ENCODE measurements around the gene EID2B. TPM values are rescaled to one million over a fixed set of nuclear protein-coding genes. Genes with fewer than 3 reads are reported as not detected.

EID2B gene
- total and polyA plus RNA-seq, 2 of the 8 experiments (the other 6 are each of a cell fraction or from before 2014, with no cell fraction given), result 2.1 to 2.4 TPM

GRCh38 chr19:39514840-39515550, 17.7 kb downstream of the EID2B start, which contains the start of gene SELENOV (continued):
- no peak for TF ChIP-seq USF2 (IDR thresholded peaks at IDR 0.05; ENCODE audit: low read length)
- TF ChIP-seq YY1 (IDR thresholded peaks at IDR 0.05; ENCODE audit: low read depth, low read length), result no peak
- TF ChIP-seq SIRT6 (IDR thresholded peaks at IDR 0.05; ENCODE audit: low read length), result no peak
- TF ChIP-seq PHF8 (conservative IDR thresholded peaks at IDR 0.05; ENCODE audit: low read depth, low read length), result peak; percentile 44; the same call in 1 of the 2 replicates
- no peak for TF ChIP-seq FOSL1 (IDR thresholded peaks at IDR 0.05; ENCODE audit: insufficient read depth, low read depth, low read length)
- TF ChIP-seq KDM4A (IDR thresholded peaks at IDR 0.05; ENCODE audit: low read depth, low read length, severe bottlenecking), result peak; percentile 82
- peak; percentile 26 to 43; a peak in 3 of 4 replicates for TF ChIP-seq RAD21 (IDR thresholded peaks at IDR 0.05 in 1 of 2, conservative IDR thresholded peaks at IDR 0.05 in 1 of 2; ENCODE audit: low read depth in 2 of 2, low read length in 2 of 2)
- TF ChIP-seq JUN (IDR thresholded peaks at IDR 0.05; ENCODE audit: low read depth, low read length), result 0 out of 2 replicates have a peak, but pooled peaks have one; percentile 39
- 0 out of 2 replicates have a peak, but pooled peaks have one; percentile 44 for TF ChIP-seq SP4 (IDR thresholded peaks at IDR 0.05; ENCODE audit: low read length)
- TF ChIP-seq TAF7 (optimal IDR thresholded peaks at IDR 0.05; ENCODE audit: borderline replicate concordance, low read depth, low read length), result peak; percentile 35
- peak; percentile 76 for TF ChIP-seq TAF1 (IDR thresholded peaks at IDR 0.05; ENCODE audit: low read depth, low read length)
- no peak for TF ChIP-seq POU5F1 (IDR thresholded peaks at IDR 0.05; ENCODE audit: low read depth, low read length)
- TF ChIP-seq EP300 (IDR thresholded peaks at IDR 0.05; ENCODE audit: borderline replicate concordance in 1 of 2, low read depth in 2 of 2, low read length in 2 of 2), result peak in 1 of 2 experiments; percentile 66; a peak in 1 of 3 replicates
- no peak for TF ChIP-seq BRCA1 (IDR thresholded peaks at IDR 0.05; ENCODE audit: low read depth, low read length)
- peak; percentile 74 for TF ChIP-seq ASH2L (IDR thresholded peaks at IDR 0.05; ENCODE audit: low read length)
- TF ChIP-seq CHD2 (IDR thresholded peaks at IDR 0.05; ENCODE audit: low read length), result peak; percentile 52; the same call in 1 of the 2 replicates
